Right hindlimb (tissue), 1 donor: ENCODE data around the gene SERPINA10.

Source experiments
- DNase-seq: peaks from one replicate; pipeline ENCODE4 v3.0.0-alpha.2; 2018

The SERPINA10 gene, protein sequence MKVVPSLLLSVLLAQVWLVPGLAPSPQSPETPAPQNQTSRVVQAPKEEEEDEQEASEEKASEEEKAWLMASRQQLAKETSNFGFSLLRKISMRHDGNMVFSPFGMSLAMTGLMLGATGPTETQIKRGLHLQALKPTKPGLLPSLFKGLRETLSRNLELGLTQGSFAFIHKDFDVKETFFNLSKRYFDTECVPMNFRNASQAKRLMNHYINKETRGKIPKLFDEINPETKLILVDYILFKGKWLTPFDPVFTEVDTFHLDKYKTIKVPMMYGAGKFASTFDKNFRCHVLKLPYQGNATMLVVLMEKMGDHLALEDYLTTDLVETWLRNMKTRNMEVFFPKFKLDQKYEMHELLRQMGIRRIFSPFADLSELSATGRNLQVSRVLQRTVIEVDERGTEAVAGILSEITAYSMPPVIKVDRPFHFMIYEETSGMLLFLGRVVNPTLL

DNA sequence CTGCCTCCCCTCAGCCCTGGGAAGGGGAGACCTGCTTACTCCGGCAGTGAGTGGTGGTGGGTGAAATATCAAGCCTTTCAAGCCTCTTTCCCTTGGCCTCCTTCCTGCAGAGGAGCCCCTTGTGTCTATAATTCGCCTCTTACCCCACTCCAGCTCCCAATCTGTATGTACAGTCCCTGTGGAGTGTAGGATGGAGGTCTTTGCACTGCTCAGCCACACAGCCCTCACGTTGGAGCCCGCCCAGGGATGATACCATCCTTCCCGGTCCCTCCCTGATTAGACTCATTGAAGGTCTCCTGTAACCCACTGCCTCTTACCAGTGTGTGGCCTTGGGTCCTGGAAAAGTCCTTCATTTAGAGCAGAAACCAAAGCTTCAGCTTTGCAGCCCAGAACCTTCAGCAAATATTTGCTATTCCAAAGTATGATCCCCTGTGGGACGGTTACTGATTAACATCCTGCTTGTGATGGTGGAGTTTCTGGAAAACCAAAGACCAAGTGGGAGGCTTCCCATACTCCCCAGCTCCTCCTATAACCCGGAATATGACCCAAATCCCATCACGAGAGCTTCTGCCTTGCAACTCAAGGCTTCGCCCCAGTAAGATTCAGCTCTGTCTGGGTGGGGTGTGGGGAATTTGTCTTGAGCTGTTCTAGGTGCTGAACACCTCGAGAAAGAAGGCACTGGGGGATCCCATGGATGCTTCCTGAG lies at the start of gene SERPINA10:
Gene SERPINA10 (minus strand): TSS at position 397 of the 706 bp plus-strand sequence. CDS start 2,675 bp downstream, outside the sequence.
- DNase-seq = no peak

DNA sequence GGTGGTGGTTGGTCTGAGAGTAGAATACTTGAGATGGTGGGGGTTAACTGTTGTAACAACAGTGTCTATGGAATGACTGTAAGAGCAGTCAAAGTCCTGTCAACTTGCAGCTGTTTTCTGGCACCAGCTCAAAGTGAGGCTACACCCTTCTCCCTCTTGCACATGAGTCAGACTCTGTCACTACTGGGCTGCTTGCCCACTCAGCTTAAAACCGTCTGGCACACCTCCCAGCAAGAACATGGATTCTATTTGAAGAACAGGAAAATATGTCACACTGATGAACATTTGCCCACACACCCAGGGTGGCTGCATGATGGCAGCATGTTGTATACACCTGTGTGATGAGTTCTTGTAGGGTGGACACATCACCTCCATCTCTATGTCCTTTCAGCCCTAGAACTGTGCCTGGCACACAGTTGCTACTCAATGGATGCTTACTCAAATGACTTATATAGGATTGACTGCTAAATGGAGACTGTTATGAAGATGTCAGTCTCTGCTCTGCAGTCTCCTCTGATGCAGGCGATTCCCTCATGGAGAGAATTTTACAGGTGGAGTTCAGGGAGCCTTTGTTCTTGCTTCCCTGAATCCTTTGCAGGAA lies 49.4 kb upstream of the SERPINA10 start:
- peak; percentile 92 for DNase-seq

DNA sequence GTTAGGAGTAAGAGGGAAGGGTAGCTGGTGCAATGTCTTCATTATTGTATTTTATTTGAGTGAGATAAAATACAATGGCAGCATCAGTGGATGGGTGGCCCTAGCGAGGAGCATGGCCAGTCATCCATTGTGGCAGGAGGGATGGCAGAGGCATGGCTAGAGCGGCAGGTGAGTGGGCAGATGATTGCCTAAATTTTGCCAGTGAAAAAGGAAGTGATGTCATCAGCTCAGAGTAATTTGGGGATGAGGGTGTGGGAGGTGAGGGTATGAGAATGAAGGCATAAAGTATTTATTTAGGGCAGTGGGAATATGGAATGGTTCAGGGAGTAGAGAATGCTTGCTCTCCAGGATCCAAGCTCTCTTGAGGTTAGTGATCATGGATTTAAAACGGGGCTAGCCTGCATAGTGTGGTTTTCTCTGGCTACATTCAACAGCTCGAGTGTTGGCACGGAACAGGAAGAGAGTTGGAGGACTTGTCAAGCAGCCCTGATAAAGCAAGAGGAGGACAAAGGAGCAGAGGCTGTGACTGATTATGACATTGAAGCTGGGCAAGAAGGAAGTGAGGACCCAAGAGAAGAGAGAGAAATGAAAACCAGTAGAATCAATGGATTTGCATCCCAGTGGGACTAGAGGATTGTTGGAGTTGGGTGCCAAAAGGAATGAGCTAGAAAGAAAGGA lies 48.7 kb upstream of the SERPINA10 start:
- no peak for DNase-seq

DNA sequence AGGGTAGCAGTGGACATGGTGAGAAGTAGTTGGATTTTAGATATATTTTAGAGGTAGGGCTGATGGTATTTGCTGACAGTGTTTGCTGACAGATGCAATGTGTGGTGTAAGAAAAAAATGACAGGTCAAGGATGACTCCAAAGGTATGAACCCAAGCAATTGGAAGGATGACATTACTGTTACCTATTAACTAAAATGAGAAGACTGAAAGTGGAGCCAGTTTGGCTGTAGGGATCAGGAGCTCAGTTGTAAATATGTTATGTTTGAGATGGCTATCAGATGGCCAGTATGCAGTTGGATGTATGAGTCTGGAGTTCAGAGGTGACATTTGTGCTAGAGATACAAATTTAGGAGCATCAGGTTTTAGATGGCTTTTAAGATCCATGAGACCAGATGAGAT lies 47.5 kb upstream of the SERPINA10 start:
- no peak for DNase-seq

DNA sequence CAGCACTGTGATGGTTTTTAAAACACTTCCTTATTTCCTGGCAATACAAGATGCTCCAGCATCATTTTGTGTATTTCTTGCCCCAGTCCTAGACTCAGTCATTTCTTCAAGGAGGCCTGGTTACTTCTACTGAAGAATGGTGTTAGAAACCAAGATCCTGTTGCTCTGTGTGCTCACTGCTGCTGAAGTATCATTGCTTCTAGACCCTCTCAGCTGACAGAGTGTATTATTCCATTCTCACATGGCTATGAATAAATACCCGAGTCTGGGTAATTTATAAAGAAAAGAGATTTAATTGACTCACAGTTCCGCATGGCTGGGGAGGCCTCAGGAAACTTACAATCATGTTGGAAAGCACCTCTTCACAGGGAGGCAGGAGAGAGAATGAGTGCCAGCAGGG lies 45.0 kb upstream of the SERPINA10 start:
- DNase-seq = no peak

DNA sequence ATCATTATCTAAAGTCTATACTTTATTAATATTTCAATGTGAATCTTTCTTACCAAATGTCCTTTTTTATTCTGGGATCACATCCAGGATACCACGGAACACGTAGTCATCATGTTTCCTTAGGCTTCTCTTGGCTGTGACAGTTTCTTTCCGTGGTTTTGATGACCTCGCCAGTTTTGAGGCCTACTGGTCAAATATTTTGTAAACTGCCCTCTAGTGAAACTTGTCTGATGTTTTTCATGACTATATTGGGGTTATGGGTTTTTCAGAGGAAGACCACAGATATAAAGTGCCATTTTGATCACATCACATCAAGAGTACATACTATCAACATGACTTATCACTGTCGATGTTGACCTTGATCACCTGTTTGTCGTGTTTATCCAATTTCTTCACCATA lies 44.2 kb upstream of the SERPINA10 start:
- no peak for DNase-seq

DNA sequence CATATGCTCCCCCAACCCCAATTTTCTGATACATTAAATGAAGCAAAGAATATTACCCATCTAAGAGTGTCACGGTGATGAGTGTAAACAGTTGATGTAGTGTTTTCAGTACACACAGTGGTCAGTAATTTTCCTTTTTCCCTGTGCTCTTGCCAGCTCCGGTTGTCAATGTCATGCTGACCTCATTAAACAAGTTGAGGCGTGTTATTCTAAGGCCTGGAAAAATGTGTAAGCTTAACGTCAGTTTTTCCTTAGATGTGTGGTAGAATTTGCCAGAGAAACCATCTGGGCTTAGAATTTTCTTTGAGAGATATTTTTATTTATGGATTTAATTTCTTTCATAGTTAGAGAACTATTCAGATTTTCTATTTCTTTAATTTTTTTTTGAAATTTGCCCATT lies 41.8 kb upstream of the SERPINA10 start:
- no peak for DNase-seq

DNA sequence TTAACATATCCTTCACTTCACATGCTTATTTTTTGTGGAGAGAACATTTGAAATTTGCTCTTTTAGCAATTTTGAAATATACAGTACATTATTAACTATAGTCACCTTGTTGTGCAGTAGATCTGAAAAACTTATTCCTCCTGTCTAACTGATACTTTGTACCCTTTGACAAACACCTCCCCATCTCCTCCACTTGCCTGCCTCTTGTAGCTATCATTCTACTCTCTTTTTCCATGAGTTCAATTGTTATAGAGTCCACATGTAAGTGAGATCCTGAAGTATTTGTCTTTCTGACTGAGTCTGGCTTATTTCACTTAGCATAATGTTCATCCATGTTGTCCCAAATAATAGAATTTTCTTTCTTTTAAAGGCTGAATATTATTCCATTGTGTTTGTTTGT lies 39.5 kb upstream of the SERPINA10 start:
- no peak for DNase-seq

DNA sequence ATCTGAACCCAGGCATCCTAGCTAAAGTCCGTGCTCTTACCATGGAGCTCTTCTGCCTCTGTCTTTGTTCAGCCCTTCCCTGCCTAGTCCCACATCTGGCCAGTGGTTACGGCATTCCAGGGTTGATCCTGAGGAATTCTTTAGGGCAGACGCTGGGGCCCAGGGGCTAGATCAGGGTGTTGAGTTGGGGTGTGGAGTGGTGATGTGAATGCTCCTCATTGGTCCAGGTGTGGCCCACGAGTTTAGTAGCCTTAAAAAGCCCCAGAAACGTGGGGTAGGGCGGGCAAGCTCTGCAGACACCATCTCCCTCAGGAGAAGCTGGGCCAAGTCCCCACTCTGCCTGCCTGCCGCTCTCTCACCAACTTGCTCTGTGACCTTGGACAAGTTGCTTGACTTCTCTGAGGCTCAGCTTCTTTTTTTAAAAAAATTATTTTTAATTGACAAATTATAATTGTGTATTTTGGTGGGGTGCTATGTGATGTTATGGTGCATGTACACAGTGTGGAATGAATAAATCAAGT lies 39.1 kb upstream of the SERPINA10 start:
- DNase-seq = no peak

DNA sequence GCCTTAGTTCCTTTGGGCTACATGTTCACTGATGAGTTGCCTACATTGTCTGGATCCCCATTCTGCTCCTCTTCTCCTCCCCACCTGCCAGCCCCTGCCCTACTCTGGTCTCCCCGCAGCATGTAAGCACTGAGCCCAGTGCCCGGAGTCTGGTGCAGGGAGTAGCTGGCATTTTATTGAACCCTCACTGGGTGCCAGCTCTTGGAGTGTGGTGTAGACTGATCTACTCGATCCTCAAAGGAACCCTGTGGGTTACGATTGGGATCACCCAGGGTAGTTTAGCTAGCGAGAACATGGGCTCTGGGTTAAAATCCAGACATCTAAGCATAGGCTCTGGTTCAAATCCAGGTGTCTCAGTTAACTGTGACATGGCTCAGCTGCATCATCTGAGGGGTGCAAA lies 38.4 kb upstream of the SERPINA10 start:
- DNase-seq = no peak

DNA sequence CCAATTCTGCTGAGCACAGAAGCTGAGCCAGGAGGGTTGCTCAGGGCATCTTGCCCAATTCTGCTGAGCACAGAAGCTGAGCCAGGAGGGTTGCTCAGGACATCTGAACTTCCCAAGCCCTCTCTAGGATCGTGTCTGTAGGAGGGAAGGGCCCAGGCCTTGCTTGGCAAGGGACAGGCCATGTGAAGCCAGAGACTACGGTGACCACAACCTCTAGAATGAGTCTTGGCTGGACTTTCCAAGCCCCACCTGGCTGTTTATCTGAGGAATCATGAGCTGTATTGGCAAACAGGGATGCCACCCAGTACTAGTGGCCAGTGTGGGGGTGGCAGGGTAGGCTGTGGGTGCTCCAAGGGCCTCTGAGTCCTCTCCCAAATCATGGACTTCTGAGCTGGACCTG lies 37.8 kb upstream of the SERPINA10 start:
- no peak for DNase-seq

DNA sequence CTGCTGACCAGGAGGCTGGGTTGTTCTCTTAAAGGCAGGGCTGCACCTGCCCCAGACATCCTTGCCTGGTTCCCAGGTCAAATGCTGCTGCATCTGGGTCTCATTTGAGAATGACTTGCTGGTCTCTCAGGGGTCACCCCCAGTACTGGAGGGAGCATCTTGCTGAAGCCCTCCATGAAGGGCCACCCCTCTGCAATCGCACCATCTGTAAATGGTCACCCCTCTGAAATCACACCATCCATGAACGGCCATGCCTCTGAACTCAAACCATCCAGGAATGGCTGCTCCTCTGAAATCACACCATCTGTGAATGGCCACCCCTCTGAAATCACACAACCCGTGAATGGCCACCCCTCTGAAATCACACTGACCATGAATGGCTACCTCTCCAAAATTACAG lies 37.4 kb upstream of the SERPINA10 start:
- no peak for DNase-seq

DNA sequence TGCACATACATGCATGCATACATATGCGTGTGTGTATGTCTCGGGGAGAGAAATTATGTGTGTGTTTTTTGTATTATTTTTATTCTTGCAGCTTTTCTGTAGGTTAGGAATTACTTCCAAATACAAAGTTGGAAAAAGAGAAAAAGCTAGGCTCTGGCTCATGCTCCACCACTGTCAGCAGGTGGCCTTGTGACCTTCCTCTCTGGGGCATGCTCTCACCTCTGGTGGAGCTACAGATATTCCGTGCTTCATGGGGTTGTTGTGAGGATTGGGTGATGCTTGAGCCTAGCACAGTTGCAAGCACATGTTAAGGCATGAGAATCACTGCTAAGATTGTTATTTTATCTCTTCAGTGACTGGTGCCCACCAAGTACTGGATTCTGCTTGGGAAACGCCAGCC lies 36.8 kb upstream of the SERPINA10 start:
- DNase-seq = no peak

DNA sequence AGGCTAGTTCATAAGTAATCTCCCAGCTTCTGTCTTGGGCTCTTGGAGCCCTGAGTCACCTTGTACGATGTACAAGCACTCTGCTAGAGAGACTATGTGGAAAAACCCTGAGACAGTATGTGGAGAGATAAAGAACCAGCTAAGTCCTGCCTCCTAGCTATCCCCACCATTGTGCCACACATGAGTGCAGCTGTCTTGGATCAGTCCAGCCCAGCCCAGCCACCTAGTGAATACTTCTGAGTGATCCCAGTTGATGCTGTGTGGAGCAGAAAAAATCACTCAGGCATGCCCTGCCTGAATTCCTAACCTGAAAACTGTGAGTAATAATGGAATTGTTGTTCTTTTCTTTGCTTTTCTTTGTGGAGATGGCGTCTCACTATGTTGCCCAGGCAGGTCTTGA lies 35.1 kb upstream of the SERPINA10 start:
- no peak for DNase-seq

DNA sequence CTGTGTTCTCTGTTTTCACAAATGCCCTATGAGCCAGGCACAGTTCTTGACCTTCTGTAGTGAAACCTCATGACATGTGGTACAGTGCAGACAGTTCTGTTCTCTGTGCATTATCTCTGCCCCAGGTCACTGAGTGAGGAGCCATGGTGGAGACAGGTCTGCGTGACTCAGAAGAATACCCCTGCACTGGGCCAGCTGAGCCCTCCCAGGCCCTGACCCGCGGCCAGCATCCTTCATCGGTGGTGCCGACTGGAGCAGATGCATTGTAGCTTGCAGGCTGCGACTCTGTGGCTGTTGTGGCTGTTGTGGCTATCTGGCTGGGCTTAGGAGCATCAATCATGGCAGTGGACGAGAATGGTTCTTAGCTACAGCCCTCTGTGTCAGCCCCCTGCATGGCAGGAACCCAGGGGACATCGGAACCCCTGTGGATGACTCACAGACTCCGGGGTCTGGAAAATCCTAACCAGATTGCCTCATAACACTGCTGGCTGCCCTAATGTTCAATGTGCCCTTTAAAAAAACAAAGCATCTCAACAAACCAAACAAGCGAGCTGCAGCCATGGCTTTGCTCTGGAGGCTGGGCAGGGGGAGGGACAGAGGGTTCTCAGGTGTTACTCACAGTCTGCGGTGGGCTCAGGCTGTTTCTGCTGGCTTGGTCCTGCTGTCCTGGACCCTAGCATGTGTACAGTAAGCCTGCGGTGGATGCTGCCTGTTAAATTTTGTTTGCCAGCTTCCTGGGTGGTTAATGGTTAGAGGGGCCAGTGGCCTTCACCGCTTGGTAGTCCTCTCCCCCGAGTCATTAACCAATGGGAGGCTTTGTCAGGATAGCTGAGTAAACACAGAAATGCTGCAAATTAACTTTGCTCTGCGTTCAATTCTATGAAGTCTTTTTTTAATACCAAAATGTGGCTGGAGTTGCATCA lies 29.8 kb upstream of the SERPINA10 start, which contains the start of gene SERPINA6:
Gene SERPINA6 (minus strand): TSS at position 689 of the 923 bp plus-strand sequence. CDS start 8,688 bp downstream, outside the sequence.
- DNase-seq = no peak

DNA sequence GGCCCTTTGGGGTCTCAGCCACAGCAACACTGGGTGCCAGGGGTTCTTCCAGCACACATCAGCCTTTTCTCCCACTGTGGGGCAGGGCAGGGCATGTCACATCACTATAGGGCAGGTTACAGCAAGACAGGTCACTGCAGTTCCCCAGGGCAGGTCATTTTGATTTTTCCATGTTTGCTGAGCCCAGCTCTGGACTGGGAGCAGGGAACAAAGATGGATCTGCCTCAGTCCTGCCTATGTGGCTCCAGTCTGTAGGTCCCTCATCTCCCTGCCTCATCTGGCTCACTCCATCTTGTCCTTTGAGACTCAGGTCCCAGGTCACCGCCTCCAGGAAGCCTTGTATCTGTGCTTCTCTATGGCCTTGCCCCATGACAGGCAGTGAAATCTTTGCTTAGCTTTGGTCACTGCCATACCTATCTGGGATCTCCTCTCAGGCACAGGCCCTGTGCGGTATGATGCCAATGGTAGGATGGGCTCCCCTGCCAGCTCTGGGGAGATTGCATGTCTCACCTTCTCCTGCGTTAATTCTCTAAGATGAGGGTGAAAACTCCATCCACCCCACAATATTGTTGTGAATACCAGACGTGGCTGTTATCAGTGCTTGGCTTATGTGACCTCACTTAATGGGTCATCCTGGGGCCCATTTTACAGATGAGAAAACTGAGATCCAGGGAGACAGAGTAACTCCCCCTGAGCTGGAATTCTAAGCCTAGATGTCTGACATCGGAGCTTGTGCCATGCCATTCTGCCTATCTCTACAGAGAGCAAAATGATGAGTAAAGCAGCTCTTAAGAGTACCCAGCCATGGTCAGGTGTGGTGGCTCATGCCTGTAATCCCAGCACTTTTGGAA lies 28.6 kb upstream of the SERPINA10 start:
- DNase-seq = no peak

DNA sequence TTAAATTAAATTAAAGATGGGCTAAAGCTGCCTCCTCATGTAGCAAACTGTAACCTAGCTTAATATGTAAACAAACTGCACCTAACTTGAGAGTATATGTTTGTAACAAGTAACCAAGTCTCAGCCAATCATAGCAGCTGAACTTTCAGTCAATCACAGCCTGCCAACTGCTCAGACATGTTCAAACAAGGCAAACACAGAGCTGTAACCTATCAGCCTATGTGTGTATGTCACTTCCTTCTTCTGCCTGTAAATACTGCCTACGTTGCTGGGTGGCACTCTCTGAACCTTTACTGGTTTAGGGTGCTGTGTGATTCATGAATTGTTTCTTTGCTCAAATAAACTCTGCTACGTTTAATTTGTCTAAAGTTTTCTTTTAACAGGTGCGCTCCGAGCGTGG lies 27.2 kb upstream of the SERPINA10 start:
- DNase-seq = no peak

DNA sequence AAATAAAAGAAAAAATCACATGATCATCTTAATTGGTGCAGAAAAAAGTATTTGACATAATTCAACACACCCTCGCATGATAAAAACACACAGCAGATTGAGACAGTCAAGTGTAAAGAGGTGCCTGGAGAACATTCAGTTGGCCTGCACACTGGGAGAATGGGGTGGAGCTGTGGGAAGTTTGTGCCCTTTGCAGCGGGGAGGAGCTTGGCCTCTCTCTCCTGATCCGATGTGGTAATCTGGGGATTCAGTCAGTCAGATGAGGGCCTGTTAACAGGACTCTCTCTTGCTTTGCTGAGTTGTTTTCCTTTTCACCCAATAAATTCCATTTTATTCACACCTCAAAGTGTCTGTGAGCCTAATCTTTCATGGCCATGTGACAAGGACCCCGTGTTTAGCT lies 24.2 kb upstream of the SERPINA10 start:
- DNase-seq = no peak

DNA sequence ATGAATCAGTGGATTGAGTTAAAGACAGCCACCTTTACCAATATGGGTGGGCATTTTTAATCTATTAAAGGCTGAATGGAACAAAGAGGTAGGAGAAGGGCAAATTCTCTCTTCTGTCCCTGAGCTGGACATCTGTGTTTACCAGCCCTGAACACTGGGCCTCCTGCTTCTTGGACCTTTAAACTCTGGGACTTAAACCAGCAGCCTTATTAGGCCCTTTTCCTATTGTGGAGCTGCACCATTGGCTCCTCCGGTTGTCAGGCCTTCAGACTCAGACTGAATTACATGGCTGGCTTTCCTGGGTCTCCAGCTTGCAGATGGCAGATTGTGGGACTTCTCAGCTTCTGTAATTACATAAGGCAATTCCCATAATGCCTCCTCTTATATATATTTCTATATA lies 23.6 kb upstream of the SERPINA10 start:
- DNase-seq = no peak

DNA sequence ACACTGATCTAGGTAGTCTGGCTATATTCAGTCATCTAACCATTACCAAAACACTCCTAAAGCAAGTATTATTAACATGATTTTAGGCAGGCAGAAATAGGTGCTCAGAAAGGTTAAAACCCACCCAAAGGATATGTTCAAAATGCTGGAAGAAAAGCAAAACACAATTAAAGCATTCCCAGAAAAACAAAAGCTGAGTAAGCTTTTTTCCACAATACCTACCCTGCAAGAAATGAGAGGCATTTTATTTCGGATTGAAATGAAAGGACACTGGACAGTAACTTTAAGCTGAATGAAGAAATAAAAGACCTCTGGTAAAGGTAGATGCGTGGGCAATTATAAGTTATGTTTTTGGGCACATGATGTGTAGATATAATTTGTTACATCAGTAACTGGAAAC lies 21.8 kb upstream of the SERPINA10 start:
- no peak for DNase-seq
